Right lobe of liver (tissue), 6 donors: ENCODE measurements around the gene FRMPD3. TPM values are rescaled to one million over a fixed set of nuclear protein-coding genes. Genes with fewer than 3 reads are reported as not detected.

ENCODE experiments used
- ATAC-seq, 4 donors: fragments of 200-7000 bp; cut with Tn5 transposase; one replicate each; pipeline ENCODE4 v1.9.1; 2020; ENCODE audit warnings: mild to moderate bottlenecking in 4 of 4, moderate library complexity in 4 of 4
- DNase-seq, 3 donors: peaks; one replicate each; pipeline ENCODE4 v3.0.0-alpha.2; 2020
- H3K27ac ChIP-seq, 3 donors: fragments of 200-600 bp; one replicate each; pipeline ENCODE4 v1.8.0; 2022
- H3K27me3 ChIP-seq, 2 donors: fragments of 200-600 bp; one replicate each; pipeline ENCODE4 v1.8.0; 2022
- H3K36me3 ChIP-seq, 4 donors: fragments of 200-600 bp; sonication (generic) in 1 of 4; one replicate each; pipeline versions ENCODE4 v1.5.1 to v1.8.0; 2017 to 2022; ENCODE audit warnings: control low read depth in 1 of 4
- H3K4me1 ChIP-seq, 4 donors: fragments of 200-600 bp; sonication (generic) in 1 of 4; one replicate each; pipeline versions ENCODE4 v1.5.1 to v1.8.0; 2017 to 2022; ENCODE audit warnings: control low read depth in 1 of 4
- H3K4me3 ChIP-seq, 3 donors: fragments of 200-600 bp; one replicate each; pipeline ENCODE4 v1.8.0; 2022
- H3K9me3 ChIP-seq, 4 donors: fragments of 200-600 bp; sonication (generic) in 1 of 4; one replicate each; pipeline versions ENCODE4 v1.5.1 to v1.8.0; 2017 to 2022; ENCODE audit warnings: control low read depth in 1 of 4
- POLR2A ChIP-seq: fragments of 450-650 bp; IDR thresholded peaks from one replicate; pipeline ENCODE4 v1.6.1; 2017; ENCODE audit warnings: antibody characterized with exemption, mild to moderate bottlenecking
- WGBS: methylation state at CpG from one replicate; pipeline ENCODE4 v1.1.6; 2018; ENCODE audit warnings: low coverage, low lambda C conversion rate; ENCODE audit not compliant: insufficient coverage; ENCODE audit errors: missing lambda C conversion rate; 5-methylcytosine and 5-hydroxymethylcytosine counted together
- intact Hi-C, 2 donors: fragments of 100-400 bp; cut with DNase I; formaldehyde crosslinking; loops; one replicate each; pipeline versions ENCODE4 v1.11.2 to v1.14.1; 2022
- total RNA-seq, 6 experiments: library from RNA; depleted of rRNA in 2 of 6; stranded (reverse); fragments of >200 nt in 2 of 6; fragmentation: NEBNext Ultra II Directional in 3 of 6; extraction: Animal tissue kit (Norgen Biotek cat#: 25700) in 3 of 6; gene quantifications; one replicate each; pipeline versions ENCODE4 v1.1.0 to v1.2.4, GENCODE V29; 2016 to 2023
- TF ChIP-seq, protein P1 (sequence below), 4 donors: fragments of 200-600 bp in 3 of 4; fragments of 450-650 bp in 1 of 4; IDR thresholded peaks; one replicate each; pipeline versions ENCODE4 v1.5.1 to v1.8.0; 2016 to 2022; ENCODE audit warnings: antibody characterized with exemption in 4 of 4, mild to moderate bottlenecking in 2 of 4
- donor health status: DM: no; HTN: yes; CAD: no.
- donor health status: DM: no; HTN: no; CAD: no.
- donor health status: DM: no; HTN: no; CAD: no.
- donor health status: DM: no; HTN: yes; CAD: no.
- donor health status: DM: no; HTN: yes; CAD: no.

FRMPD3 gene
- total RNA-seq, 6 experiments from 2014 or later: not detected

DNA sequence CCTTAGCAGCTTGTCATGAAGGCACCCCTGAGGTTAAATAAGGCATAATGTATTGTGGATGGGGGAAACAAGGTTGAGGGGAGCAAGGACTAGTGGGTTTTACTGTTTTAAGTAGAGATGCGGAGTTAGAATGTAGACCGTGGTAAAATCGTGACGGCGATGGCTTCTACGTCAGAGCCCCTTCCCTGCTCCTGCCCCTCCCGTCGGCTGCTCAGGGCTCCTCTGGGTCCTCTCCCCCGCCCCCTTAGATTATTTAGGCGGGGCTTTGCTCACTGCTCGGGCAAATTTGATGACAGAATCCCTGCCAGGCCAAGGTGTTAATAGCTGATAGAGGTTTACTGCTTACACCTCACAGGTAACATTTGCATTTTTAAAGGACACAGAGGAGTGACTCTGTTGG is 2.3 kb downstream of the FRMPD3 start:
- Histone ChIP-seq H3K27me3 (peaks cover 0 to 11% of the 10 kb centered on the region in 2 donors), H3K4me3 (no peak overlapping the region), H3K9me3 (no peaks in the 10 kb centered on the region), H3K4me1 (peaks cover 0 to 2% (median 0%) of the 10 kb centered on the region in 4 donors), H3K36me3 (no peaks in the 10 kb centered on the region), H3K27ac (no peak overlapping the region)
- intact Hi-C loops: no loop called here
- WGBS: 31% methylated on average over 11 of the region's 11 CpGs
- no peak for ATAC-seq
- no peak for DNase-seq
- TF ChIP-seq, protein P1, sequence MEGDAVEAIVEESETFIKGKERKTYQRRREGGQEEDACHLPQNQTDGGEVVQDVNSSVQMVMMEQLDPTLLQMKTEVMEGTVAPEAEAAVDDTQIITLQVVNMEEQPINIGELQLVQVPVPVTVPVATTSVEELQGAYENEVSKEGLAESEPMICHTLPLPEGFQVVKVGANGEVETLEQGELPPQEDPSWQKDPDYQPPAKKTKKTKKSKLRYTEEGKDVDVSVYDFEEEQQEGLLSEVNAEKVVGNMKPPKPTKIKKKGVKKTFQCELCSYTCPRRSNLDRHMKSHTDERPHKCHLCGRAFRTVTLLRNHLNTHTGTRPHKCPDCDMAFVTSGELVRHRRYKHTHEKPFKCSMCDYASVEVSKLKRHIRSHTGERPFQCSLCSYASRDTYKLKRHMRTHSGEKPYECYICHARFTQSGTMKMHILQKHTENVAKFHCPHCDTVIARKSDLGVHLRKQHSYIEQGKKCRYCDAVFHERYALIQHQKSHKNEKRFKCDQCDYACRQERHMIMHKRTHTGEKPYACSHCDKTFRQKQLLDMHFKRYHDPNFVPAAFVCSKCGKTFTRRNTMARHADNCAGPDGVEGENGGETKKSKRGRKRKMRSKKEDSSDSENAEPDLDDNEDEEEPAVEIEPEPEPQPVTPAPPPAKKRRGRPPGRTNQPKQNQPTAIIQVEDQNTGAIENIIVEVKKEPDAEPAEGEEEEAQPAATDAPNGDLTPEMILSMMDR (IDR thresholded peaks at IDR 0.05): no peak
- no peak for TF ChIP-seq POLR2A

DNA sequence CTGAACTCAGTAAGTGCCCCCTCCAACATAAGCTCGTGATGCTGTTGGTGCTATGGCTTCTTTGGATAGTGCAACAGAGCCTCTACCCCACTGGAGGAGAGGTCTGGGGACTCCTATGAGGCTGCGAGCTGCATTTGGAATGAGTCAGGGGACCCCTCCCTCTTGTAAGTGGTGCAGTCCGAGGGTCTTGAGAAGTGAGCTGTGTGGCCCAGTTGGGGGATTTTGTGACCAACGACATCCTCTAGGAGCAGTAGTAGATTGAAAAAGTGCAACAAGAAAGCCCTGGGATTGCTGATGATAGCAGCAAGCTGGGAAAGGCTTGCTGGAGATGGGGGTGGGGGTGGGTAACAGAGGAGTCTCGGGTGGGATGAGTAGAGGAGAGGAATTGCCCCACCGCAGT is 3.1 kb downstream of the FRMPD3 start:
- intact Hi-C loops: no loop called here
- ATAC-seq (no peak), DNase-seq (no peak)
- Histone ChIP-seq H3K27me3 (peaks cover 0 to 17% of the 10 kb centered on the region in 2 donors), H3K36me3 (no peaks in the 10 kb centered on the region), H3K9me3 (no peaks in the 10 kb centered on the region), H3K27ac (no peak overlapping the region), H3K4me3 (no peak overlapping the region), H3K4me1 (peaks cover 0 to 2% (median 0%) of the 10 kb centered on the region in 4 donors)
- no peak for TF ChIP-seq POLR2A
- TF ChIP-seq, protein P1 (IDR thresholded peaks at IDR 0.05): no peak
- 13% methylated on average over 3 of the region's 6 CpGs for WGBS

DNA sequence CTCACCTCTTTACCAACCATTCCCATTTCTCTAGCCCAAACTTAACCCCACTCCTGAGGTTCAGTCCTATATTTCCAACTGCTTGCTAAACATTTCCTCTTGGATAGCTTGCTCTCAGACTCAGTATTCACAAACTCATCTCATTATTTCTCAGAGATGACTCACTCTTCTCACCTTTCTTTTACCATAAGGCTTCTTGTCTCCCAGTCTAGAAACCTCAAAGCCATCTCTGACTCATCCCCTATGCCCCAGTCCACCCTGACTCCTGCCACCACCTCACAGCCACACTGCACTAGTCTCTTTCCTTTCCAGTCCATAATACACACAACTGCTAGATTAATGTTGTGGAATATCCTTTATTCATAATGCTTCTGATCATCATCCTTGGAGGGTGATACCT is 4.8 kb downstream of the FRMPD3 start:
- Histone ChIP-seq H3K4me1 (no peaks in the 10 kb centered on the region), H3K9me3 (no peaks in the 10 kb centered on the region), H3K27me3 (peaks cover 0 to 10% of the 10 kb centered on the region in 2 donors), H3K36me3 (no peaks in the 10 kb centered on the region), H3K27ac (no peak overlapping the region), H3K4me3 (no peak overlapping the region)
- intact Hi-C loops: no loop called here
- TF ChIP-seq, protein P1 (IDR thresholded peaks at IDR 0.05): no peak
- no peak for TF ChIP-seq POLR2A
- DNase-seq: no peak
- ATAC-seq: no peak

DNA sequence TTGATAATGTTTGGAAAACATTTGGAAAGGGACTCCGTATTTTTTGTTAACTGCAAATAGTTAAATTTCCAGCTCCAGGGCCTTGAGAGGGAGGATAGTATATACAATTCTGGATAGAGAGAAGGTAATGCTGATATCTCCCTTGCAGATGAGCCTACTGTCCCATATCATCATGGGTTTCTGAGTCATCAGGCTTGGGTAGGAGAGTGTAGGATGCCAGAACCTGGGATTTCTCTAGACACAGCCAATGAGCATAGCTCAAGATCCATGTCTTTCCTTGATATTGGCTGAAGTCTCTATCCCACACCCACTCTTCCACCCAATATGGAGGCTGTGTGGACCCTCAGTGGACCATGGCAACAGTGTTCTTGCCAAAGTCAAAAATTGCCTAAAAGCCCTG is 7.8 kb downstream of the FRMPD3 start:
- DNase-seq (no peak), ATAC-seq (no peak)
- Histone ChIP-seq H3K27me3 (peaks cover 0 to 8% of the 10 kb centered on the region in 2 donors), H3K36me3 (no peaks in the 10 kb centered on the region), H3K9me3 (no peaks in the 10 kb centered on the region), H3K4me1 (no peaks in the 10 kb centered on the region), H3K27ac (no peak overlapping the region), H3K4me3 (no peak overlapping the region)
- intact Hi-C loops: no loop called here
- no peak for TF ChIP-seq POLR2A
- TF ChIP-seq, protein P1 (IDR thresholded peaks at IDR 0.05): no peak
- 92% methylated on average over 1 of the region's 1 CpG for WGBS

DNA sequence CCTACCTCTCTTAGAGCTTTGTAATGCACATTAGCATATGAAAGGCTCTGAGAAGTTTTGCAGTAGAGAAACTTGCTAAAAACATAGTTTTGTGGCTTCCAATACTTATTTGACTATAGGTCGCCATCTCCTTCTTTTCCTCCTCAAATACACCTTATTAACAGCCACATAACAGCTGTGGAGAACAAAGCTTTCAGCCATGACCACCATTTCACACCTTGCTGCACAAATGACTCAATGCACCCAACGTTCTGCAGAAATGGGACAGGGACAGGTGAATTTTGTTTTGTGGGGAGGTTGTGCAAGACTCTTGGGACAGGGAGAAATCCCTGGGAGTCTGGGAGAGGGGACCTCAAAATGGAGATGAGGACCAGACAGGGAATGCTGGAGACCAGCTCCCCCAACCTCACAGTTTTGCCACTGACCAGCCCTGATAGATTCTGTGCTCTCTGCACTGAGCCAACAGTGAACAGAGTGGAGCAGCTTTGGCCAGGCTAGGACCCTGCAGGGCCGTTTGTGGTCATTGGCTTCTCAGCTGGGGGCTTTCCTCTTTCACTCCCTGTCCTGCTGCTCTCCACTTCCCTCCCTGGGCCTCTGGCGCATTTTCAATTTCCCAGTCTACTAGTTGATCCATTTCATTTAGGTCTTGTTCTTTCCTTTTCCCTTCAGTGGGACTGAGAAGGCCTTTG is 16.6 kb downstream of the FRMPD3 start:
- H3K4me3 ChIP-seq: no peak overlapping the region
- DNase-seq (no peak), ATAC-seq (no peak)
- WGBS: 34% methylated on average over 3 of the region's 4 CpGs
- no peaks in the 10 kb centered on the region for H3K4me1 ChIP-seq
- intact Hi-C loops: no loop called here
- no peaks in the 10 kb centered on the region for H3K27me3 ChIP-seq
- no peak overlapping the region for H3K27ac ChIP-seq
- TF ChIP-seq, protein P1 (IDR thresholded peaks at IDR 0.05): no peak
- no peak for TF ChIP-seq POLR2A
- H3K9me3 ChIP-seq: no peaks in the 10 kb centered on the region
- no peaks in the 10 kb centered on the region for H3K36me3 ChIP-seq
